Right kidney (tissue), 9 donors: Measurements from ENCODE around the gene MTA2.
"Not testable (repeated sequence)": the region's sequence is repeated elsewhere in the genome, so short reads cannot be mapped to it uniquely, and the experiment has no call there.

Experiments used
- DNase-seq: peaks from one replicate; pipeline ENCODE4 v3.0.0-alpha.2; 2016
- long read RNA-seq, 8 donors: transcript quantifications; one replicate each; lab custom pipeline, GENCODE V29; 2026

MTA2 gene
- long read RNA-seq, donor 1, partial matches to known transcripts = 17 of 19 reads
- long read RNA-seq, donor 1, other reads (novel, unspliced or antisense) = 0 of 19 reads
- long read RNA-seq, donor 2, partial matches to known transcripts = 8 of 10 reads
- long read RNA-seq, donor 2, other reads (novel, unspliced or antisense) = 0 of 10 reads
- long read RNA-seq, donor 3, partial matches to known transcripts = 13 of 15 reads
- long read RNA-seq, donor 3, other reads (novel, unspliced or antisense) = 0 of 15 reads
- long read RNA-seq, donor 4, partial matches to known transcripts = 9 of 10 reads
- long read RNA-seq, donor 4, other reads (novel, unspliced or antisense) = 0 of 10 reads
- long read RNA-seq, donor 5, partial matches to known transcripts = 11 of 14 reads
- long read RNA-seq, donor 5, other reads (novel, unspliced or antisense) = 0 of 14 reads
- long read RNA-seq, donor 6, partial matches to known transcripts = 21 of 21 reads
- long read RNA-seq, donor 6, other reads (novel, unspliced or antisense) = 0 of 21 reads
- long read RNA-seq, donor 7, partial matches to known transcripts = 56 of 60 reads
- long read RNA-seq, donor 7, other reads (novel, unspliced or antisense) = 0 of 60 reads
- long read RNA-seq, donor 8, partial matches to known transcripts = 53 of 56 reads
- long read RNA-seq, donor 8, other reads (novel, unspliced or antisense) = 0 of 56 reads

GRCh38 chr11:62601372-62602140 is at the start of gene MTA2:
MTA2 (minus strand) TSS chr11:62601865; CDS start chr11:62601450, 415 bp downstream.
- DNase-seq = peak; percentile 97

GRCh38 chr11:62650283-62650682 is 48.6 kb upstream of the MTA2 start:
- DNase-seq = not testable (repeated sequence)

- no peak for DNase-seq
Observed at GRCh38 chr11:62649486-62649885, 47.8 kb upstream of the MTA2 start.

- DNase-seq = no peak
Observed at GRCh38 chr11:62648967-62649364, 47.3 kb upstream of the MTA2 start.

- no peak for DNase-seq
Observed at GRCh38 chr11:62648185-62648966, 46.7 kb upstream of the MTA2 start.

- no peak for DNase-seq
Observed at GRCh38 chr11:62647609-62648005, 45.9 kb upstream of the MTA2 start.

GRCh38 chr11:62646825-62647608 is 45.4 kb upstream of the MTA2 start:
- DNase-seq = no peak

GRCh38 chr11:62645946-62646824 is 44.5 kb upstream of the MTA2 start, which contains the start of gene GANAB:
GANAB (minus strand) TSS chr11:62646613; CDS start chr11:62646599, 14 bp downstream.
- peak; percentile 91 for DNase-seq

- no peak for DNase-seq
Observed at GRCh38 chr11:62645671-62645945, 43.9 kb upstream of the MTA2 start.

GRCh38 chr11:62644220-62644619 is 42.6 kb upstream of the MTA2 start:
- DNase-seq = no peak

GRCh38 chr11:62632492-62632891 is 30.8 kb upstream of the MTA2 start:
- DNase-seq = no peak

- no peak for DNase-seq
Observed at GRCh38 chr11:62627713-62628112, 26.0 kb upstream of the MTA2 start.

- DNase-seq = no peak
Observed at GRCh38 chr11:62622476-62623089, 20.9 kb upstream of the MTA2 start.

- peak; percentile 87 for DNase-seq
Observed at GRCh38 chr11:62621567-62622470, 20.2 kb upstream of the MTA2 start, which contains the start of gene B3GAT3. B3GAT3 (minus strand) TSS chr11:62621986; CDS start chr11:62621947, 39 bp downstream.

GRCh38 chr11:62621027-62621566 is 19.4 kb upstream of the MTA2 start:
- no peak for DNase-seq

- not testable (repeated sequence) for DNase-seq
Observed at GRCh38 chr11:62616957-62617356, 15.3 kb upstream of the MTA2 start.

- DNase-seq = no peak
Observed at GRCh38 chr11:62615521-62615920, 13.9 kb upstream of the MTA2 start.

- DNase-seq = no peak
Observed at GRCh38 chr11:62614275-62614674, 12.6 kb upstream of the MTA2 start.
